Measurements from ENCODE around the gene PAH.

PAH gene

DNA sequence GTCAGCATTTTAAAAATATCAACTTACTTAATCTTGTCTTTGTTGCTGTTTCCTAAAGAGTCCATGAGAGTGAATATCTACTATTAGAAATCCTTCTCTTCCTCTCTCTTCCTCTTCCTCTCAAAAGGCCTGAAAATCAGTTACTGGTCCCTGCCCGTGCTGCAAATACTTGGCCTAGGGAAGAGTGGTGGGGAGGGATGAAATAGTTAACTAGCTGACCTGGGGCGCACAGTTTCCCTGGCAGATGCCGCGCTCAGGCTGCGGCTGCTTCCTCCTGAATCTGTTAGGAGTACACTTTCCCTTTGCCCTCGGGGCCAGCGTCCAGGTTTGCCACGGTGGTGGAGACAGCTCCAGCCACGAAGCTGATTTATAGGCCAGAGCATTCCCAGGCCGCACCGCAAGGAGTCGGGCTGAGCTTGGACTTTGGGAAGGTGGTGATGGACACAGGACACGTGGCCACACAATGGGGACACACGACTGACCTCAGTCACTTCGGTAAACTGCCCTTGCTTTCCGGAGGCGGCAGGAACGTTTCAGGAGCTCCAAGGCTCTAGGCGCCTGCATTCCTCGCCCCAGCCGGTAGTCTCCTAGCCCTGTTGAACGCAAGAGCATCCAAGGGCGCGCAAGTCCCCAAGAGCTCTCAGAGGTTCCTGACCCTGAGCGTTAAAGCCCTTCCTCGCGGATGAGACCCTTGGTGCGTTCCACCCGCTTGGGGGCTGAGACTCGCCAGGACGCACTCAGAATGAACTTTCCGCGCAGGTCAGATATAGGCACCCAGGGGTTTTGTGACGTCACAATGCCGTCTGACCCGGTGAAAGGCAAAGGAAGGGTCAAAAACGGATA lies 33.3 kb upstream of the PAH start:
- DNase-seq, result no peak

DNA sequence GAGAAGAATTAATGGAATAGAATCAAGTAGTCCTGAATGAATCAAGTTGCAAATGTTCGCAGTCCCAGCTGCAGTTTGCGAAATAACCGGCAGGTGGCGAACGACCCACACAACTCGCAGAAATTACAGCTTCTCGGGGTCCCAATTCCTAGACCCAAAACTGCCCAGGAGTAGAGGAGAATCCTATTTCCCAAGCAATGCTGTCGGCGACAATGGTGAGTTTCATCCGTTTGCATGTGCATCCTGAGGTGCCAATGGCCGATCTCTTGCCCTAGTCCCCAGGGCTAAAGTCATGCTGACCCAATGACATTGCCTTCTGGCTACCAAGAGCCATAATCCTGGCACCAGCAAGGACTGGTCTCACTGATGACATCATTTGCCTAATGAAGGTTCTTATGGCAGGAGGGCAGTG lies 31.9 kb upstream of the PAH start:
- peak; percentile 46 for DNase-seq

DNA sequence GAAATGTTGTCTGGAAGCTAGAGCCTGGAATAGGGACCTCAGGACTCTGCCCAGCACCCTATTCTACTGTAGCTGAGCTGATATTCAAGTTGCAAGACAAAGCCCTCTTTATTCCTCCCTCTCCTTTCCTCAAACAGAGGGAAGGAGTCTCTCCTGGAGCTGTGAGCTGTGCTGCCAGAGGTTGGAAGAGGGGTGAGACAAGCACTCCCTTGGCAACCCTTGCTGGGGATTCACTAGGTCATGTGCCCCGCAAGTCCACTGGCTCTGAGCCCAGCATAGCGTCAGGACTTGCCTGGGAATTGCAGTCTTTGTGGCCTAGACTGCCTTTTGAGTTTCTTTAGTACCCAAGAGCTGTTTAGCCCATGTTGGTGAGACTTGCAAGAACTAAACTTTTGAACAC lies 29.0 kb upstream of the PAH start:
- DNase-seq, result no peak

DNA sequence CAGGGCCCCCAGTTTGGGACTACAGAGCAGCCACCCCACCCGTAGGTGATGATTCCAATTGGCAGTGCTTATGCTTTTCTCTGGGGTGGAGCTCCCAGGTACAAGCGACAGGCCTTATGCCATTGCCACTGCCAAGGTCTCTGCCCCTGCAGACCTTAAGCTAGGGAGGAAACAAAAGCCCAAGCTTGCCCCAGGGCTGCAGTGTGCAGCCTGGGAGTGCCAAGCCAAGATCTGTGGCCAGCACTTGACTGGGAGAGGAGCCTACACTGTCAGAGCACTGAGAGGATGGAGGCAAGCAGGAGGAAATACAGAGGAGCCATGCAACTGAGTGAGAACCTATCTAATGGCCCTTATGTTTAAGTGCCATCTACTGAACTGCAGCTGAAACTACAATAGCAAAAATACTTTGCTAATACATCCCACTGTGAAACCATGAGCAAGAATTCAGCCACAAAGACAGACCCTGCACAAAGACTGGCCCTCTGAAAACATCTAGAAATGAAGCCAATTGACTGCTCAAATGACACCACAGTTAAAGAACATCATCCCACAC lies 22.7 kb upstream of the PAH start:
- DNase-seq, result no peak

DNA sequence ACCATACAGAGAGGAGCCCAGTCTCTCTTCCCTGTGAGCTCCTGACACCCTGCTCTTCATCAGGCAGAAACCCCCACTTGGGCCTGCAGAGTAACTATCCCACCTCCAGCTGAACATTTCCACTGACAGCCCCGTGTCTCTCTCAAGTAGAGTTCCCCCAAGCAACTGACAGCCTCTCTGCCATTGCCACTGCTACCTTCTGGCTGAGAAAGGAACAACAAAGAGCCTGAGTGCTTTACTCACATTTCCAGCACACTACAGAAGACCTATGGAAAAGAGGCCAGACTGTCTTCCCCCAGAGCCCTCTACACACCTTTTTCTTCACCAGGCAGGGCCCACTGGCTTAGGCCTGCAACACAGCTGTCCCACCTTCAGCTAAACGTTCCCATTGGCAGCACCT lies 22.0 kb upstream of the PAH start:
- no peak for DNase-seq

DNA sequence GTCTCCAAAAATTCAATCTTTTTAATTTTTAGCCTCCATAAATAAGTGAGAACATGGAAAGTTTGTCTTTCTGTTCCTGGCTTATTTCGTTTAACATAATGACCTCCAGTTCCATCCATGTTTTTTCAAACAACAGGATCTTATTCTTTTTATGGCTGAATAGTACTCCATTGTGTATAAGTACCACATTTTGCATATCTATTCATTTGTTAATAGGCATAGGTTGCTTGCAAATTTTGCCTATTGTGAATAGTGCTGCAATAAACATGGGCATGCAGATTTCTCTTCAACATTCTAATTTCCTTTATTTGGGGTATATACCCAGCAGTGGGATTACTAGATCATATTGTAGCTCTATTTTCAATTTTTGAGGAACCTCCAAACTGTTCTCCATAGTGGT lies 16.1 kb upstream of the PAH start:
- DNase-seq, result no peak

DNA sequence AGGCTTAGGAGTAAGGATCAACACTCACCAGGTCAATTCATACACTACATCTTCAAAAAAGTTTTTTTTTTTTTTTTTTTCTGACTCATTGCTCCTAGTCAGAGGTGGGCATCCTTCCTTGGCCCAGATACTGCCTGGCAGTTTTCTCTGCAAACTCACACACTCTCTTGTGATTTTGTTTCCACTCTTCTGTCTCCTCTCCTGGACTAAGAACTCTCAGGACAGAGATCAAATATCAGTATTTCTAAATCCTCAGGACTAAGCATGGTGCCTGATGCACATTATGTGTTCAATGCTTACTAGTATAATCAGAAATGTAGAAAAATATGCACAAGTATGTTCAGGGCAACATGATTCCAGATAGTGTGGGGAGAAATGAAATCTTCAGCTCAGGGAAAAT lies 10.2 kb upstream of the PAH start:
- DNase-seq, result no peak

DNA sequence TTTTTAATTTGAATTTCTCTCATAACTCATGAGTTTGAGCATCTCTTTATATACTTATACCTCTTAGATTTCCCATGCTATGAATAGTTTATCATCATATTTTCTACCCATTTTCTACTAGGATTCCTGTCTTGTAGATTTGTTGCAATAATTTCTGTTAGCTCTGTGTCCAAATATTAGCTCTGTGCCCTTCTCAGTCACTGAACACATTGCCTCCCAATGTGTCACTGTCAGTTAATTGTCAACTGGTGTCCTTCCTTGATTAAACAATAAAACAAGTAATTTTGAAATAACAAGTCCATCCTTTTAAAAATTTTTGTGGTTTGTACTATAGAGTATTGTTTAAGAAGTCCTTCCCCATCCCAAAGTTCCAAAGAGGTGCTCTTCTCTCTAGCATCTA lies 4.2 kb upstream of the PAH start:
- DNase-seq, result no peak

DNA sequence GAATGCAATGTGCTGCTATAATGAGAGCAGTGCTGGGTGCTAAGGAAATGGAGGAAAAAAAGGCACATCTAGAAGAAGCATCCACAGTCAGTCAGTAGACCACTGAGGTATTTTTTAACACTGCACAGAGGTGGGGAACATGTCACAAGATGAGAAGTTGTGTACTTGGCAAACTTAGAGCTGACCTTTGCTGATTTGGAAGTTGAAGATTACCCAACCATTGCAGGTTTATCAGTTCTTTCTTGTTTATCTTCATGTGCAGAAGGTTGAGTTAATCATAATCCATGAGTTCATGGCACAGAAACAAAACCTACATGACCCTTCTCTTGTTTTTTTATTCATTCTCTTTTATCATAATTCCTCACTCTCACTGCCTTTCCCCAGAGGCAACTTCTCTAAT lies 3.2 kb upstream of the PAH start:
- no peak for DNase-seq

DNA sequence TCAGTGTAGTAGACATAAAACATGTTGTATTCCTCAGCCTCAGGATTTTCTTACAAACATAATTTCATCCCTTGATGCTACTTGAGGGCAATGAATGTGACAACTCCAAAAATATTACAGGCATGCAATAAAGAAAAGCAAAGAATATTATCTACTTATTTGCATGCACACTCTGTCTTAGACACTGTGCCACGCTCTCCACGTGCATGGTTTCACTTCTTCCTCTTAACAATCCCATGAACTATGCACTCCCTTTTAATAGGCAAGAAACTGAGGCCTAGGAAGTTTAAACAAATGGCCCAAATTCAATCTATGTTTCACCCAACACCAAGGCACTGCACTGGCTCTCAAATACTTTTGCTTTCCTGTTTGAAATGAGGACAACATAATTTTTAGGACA lies 1.8 kb upstream of the PAH start:
- DNase-seq, result no peak

DNA sequence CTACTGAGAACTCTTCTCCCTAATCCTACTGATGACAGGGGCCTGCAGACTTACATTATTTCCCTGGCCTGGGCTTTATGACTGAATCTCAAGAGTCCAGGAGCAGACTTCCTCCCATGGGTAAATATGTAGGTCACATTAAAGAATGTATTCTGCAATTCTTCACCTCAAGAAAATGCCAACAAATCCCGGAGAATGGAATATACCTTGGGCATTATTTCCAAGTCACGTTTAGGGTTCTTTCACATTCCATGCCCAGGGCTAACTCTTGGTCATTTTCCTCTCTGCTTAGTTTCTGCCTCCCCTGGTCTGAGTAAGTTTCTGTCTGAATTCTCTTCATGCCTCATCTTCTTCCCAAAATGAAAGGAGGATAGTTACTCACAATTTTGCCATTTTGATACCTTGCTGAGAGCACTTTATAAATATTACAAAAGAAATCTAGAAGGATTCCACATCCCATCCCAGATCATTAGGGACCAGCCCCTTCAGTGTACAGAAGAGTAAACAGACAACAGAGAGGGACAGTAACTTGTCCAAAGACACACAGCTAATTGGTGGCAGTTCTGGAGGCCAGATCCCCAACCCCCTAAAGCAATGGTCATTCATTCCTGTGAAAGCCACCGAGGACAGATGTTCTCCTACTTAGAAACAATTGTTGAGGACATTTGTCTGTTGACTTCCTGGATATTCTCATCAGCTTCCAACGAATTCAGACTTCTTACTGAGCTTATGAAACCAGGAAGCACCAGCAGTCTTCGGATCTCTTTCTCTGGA lies 605 bp downstream of the PAH start:
- no peak for DNase-seq

DNA sequence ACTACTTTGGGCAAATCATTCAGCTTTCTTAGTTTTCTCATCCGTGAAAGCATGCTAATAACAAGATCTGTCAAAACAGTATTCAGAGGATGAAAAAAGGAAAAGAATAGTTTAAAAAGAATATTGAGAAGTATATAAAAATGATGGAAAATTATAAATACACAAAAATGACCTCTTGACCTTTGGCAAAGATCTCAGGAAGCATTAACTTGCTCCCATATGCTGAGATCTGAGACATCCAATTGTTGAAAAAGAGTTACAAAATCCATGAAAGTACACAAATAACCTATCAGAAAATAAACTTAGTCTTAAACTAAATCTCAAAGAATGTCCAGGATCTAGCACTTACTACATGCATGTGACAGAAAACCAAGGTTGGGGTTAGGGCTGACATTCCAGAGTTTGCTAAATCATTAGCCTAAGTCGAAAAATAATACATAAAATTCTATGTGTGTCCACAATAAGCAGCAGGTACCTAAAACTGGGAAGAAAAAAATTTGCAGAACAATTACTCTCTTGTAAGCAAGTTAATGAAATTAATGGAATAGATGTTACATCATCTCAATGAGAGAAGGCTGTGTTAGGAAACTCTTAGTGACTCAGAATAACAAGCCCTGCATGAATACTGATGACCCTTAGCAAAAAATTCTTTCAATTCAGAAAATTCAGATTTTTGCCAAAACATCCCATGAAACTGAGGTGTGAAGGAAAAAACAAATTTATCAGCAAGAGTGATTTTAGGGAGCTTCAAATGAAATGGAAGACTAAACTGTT lies 3.4 kb downstream of the PAH start:
- no peak for DNase-seq

DNA sequence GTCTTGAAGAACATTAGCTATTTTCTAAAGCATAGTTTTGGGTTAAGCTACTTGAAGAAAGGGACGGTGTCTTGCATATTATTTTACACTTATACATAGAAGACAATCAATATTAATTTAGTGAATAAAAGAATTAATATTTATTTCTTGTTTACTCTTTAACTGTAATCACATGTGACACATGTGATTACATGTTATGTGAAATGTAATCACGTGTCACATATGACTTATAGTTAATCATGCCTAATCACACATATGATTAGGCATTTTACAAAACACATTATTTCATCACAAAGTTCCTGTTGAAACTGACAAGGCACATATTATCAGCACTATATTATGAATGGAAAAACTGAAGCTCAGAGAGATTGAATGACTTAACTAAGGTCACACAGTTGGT lies 4.8 kb downstream of the PAH start:
- DNase-seq, result no peak

DNA sequence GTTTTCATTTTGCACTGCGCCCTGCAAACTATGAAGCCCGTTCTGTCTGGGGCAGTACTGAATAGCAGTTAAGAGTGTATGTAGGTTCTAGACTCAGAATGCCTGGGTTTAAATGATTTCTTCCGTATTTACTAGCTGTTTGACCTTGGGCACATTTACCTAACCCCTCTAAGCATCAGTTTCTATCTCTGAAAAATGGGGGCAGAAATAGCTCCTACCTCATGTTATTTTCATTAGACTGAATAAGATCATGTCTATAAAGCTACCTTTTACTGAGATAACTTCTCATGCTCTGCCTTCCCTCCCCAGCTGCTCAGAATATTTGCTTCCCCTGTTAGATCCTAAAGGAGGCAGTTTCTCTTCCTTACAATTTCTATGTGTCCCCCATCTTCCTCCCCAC lies 5.7 kb downstream of the PAH start:
- no peak for DNase-seq

DNA sequence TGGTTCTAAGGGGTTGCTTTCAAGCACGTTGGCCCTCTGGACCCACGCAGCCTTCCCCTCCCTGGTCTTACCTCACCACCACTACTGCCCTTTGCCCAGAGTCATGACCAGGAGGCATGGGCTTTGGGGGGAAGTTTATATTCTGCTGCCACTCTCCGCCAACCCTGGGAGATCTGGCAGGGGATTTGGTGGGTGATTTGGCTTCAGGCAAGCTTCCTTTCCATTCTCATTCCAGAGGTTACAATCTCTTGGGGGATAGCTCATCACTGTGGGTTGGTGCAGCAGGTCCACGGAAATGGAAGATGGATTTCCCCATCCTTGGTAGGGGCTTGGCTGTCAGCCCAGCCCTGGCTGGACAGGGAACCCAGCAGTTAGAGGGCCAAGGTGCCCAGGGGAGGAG lies 6.3 kb downstream of the PAH start:
- DNase-seq, result no peak

DNA sequence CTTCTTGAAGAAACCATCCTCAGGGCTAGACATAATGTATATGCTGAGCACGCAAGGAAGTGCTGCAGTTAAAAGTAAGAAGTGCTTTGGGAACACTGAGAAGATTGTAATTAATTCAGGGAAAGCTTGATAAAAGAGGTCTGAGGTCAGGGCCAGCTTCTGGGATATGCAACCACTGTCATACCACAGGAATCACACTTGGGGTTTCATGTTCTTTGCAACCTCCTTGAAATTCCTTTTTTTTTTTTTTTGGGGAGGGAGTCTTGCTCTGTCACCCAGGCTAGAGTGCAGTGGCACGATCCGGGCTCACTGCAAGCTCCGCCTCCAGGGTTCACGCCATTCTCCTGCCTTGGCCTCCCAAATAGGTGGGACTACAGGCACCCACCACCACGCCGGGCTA lies 6.9 kb downstream of the PAH start:
- no peak for DNase-seq

DNA sequence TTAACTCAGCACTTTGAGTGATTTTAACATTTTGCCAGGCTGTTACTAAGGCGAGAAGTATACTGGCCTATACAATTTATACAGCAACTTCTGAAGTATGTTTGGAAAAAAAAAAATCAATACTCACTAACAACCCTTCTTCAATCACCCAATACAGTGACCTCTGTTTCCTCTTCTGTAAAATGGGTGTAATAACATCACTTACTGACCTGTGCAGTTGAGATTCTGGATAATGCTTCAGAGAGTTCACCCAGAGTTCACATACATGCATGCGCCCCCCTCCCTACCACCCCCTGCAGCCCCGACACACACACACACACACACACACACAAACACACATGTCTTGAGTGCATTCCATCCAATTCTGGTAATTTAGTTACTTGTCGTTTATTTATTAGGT lies 9.1 kb downstream of the PAH start:
- no peak for DNase-seq

DNA sequence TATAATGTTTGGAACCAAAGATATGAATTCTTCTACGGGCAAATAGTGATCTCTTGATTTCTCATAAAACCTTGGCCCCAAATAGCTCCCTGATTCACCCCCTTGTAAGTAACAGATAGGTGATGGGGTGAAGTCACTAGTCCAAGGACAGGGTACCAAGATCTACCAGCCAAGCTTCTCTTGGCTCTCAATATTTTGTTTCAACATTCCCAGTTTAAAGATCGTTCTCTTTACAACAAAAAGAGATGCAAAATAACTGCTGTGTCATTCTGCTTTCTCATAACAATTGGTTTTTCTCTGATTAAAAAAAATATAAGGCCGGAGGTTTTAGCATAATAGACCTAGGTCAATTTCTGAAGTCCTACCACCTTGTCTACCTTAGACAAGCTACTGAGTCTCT lies 11.8 kb downstream of the PAH start:
- no peak for DNase-seq

DNA sequence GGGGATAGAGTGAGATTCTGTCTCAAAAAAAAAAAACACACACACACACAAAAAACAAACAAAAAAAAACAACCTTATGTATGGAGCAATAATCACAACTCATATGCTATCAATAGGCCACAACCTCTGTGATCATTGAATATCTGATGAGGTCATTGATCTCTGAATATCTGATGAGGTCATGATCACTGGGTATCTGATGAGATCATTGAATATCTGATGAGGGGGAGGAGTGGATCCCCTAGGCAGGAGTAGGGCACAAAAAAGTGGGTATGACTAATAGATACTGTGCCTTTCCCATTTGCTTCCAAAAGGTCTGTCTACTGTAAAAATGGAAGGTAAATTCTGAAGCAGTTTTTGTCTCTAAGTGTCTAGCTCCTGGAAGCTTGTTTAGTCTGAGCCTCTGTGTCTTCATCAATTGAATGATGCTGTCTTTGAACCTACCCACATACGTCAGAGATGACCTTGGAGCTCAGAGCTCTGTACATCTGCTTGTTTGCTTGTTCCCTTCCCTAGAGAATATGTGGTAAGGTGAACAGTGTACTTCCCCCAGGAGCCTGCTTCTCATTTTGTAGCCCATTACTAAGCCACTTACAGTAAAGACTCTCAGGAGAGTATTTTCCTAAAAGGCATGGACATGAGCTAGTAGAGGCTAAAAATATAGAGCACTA lies 13.6 kb downstream of the PAH start:
- DNase-seq, result no peak

DNA sequence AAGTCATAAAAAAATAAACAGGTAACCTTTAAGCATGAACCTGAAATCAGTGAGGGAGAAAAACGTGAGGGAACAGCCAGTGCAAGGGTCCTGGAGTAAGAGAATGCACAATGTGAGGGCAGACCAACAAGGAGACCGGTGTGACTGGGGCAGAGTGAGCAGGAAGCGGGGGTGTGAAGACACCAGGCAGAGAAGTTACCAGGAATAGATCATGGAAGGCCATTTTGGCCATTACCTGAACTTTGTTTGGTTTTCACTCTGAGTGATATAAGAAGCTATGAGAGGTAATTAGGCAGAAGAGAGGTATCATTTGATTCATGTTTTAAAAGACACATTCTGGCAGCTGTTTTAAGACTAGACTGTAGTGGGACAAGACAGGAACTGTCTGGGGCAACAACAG lies 15.0 kb downstream of the PAH start:
- no peak for DNase-seq

DNA sequence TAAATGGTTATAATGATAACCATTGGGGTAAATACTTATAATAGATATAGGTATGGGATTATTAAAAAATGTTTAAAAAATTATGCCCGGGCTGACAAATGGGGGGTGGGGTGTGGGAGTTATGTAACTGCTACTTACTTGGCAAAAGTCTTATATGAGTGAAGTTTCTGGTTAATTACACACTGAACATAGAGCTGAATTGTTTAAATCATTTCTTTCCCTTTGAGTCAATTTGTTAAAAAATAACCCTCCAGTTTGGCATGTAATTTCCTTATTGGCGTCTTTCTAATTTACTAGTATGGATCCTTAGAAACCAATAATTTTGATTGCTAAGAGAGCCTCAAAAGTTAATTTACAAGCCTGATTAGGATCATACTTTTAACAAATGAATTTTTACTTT lies 16.7 kb downstream of the PAH start:
- no peak for DNase-seq

DNA sequence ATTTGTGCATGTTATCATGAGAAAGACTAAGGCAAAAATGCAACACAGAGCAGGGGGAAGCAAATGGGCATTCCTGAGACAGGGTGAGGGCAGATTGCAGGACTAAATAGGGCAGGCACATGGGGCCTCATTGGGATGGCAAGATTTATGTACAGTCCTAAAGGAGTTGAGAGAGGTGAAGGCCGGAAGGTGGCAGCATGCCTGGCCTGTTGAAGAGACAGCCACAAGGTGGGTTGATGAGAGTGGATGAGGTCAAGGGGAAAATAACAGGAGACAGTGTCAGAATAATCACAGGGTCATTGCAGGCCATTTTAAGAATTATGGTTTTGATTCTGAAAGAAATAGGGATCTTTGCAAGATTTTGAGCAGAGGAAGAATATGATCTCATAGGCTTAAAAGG lies 21.0 kb downstream of the PAH start:
- DNase-seq, result no peak

DNA sequence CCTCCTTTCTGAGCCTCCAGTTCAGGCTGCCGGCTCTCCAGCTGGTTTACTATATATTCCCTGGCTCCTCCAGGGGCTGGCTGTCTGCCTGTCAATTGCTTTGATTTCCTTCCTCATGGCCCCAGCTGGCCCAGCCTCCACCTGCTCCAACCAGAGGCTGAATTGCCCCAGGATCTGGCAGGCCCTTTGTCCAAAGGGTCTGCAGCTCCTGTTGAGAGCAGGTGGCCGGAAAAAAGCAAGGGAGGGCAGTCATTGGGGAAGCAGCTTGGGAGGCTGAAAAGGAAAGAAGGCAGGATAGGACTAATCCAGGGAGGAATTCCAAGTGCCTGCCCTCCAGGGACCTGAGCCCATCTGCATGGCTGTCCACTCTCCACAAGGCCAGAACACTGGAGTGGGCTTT lies 25.3 kb downstream of the PAH start:
- DNase-seq, result no peak

Data from effector CD4-positive, alpha-beta T cell (primary cell).